NCI-H128 (cell line): ENCODE data around the gene DMAC2L.
"Not testable (repeated sequence)": the region's sequence is repeated elsewhere in the genome, so short reads cannot be mapped to it uniquely, and the experiment has no call there.

Experiments used
- DNase-seq: peaks from one replicate; lab custom pipeline; 2025; ENCODE audit not compliant: unreplicated experiment; lab: John Stamatoyannopoulos, UW

Gene DMAC2L

DNA sequence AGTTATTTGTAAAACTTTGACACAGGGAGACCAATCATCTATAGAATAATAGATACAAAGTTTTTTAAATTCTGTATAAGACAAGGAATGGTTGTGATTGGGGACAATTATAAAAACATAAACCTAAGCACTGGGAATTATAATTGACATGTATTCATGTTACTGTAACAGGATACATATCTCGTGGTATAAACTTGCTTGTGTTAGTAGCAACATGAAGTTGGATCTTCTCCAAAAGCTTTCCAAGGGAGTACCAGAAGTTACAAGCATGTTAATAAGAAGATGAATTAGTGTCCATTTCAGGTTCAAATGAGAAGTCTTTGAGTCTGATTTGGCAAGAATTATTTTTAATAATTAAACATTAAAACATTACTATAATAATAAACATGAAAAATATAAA lies 42.4 kb downstream of the DMAC2L start:
- no peak for DNase-seq

DNA sequence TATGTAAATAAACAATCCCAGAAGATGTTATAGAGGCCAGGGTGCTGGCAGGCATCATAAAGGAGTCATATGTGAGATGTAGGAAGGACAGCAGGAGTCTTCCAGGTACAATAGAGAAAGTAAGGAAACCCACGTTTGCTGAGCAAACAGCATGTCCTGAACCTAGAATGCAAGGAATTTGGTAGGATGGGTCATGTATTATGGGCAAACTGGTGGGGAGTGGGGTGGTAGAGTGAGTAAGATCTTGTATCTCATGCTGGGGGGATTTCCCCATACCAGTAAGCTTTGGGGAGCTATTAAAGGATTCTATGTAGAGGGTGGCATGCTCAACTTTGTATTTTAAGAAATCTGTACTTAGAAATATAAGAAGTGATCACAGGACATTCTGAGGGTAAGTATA lies 43.6 kb downstream of the DMAC2L start:
- DNase-seq = no peak

DNA sequence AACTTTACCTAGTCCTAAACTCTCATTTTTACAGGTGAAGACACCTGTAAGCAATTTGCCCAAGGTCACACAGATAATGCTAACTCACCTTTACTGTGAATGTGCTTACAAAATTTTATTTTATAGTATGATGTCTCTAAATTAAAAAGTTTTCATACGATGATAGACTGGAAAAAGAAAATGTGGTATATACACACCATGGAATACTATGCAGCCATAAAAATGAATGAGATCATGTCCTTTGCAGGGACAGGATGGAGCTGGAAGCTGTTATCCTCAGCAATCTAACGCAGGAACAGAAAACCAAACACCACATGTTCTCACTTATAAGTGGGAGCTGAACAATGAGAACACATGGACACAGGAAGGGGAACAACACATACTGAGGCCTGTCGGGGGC lies 44.2 kb downstream of the DMAC2L start:
- not testable (repeated sequence) for DNase-seq

DNA sequence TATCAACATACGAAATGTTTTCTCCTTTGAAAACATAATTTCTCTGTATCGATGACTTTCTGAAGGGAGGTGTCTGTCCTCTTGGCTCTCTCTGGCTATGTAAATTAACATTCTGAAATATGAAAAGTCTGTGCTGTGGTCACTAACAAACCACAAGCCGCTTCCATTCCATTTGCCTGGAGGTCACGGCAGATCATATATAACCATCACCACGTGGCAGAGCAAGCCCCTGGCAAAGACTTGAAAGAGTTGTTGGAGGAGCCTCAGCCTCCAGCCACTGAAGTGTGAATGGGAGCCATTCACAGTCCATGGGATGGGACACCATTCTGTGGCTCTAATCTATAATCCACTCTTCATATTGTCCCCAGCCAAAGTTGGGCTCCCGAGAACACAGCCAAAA lies 45.0 kb downstream of the DMAC2L start:
- no peak for DNase-seq

DNA sequence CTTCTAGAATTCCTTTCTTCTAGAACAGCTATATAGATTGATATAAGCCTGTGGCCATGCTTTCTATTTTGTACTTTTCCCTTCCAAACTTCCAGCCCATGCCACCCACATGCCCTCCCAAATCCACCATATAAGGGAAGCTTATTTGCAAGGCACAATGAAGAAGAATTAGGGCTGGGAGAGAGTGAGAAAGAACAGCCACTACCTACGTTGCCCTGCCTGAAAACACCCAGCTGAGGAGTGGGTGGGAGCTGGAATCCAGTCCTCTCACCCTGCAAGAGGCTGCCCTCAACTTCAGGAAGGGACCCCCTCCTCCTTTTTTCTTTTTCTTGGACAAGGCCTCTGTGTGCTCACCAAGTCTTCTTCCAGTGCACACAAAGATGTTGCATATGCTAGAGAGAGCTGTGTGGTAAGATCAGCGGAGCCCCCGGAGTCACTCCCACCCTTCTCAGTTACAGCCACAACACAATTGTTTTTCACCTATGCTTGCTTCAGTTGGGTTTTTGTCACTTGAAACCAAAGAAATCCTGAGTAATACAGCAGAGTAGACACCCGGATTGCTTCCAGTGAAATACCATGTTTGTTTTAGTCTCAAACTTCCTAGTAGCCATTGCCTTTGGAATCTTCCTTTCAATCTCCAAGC lies 45.8 kb downstream of the DMAC2L start:
- DNase-seq = no peak

DNA sequence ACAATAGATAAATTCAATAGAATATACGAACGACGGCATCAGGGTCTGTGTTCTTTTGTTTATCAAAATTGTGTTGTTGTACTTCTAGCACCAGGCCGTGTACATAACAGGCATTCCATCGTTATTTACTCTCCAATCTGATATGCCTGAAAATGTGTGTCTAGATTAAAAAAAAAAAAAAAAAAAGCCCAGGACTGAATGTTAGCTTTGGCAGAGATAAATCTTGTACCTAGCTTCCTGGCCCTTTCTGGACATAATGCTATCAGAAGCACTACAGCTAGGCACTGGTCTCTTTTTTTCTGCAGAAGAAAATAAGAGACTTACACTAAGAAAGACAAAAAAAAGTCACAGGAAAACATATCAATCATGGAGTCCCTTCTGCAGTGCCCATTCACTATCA lies 47.5 kb downstream of the DMAC2L start:
- DNase-seq = no peak

DNA sequence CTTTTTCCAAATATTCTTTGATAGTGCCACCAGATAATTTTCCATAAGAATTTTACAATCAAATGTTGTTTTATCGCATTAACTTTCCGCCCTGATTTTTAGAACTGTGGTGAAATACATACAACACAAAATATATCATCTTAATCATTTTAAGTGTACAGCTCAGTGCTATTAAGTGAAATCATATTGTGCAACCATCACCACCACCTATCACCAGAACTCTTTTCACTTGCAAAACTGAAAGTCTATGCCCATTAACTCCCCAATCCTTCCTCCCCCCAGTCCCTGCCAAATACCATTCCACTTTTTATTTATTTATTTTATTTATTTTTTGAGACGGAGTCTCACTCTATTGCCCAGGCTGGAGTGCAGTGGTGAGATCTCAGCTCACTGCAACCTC lies 48.0 kb downstream of the DMAC2L start:
- no peak for DNase-seq

DNA sequence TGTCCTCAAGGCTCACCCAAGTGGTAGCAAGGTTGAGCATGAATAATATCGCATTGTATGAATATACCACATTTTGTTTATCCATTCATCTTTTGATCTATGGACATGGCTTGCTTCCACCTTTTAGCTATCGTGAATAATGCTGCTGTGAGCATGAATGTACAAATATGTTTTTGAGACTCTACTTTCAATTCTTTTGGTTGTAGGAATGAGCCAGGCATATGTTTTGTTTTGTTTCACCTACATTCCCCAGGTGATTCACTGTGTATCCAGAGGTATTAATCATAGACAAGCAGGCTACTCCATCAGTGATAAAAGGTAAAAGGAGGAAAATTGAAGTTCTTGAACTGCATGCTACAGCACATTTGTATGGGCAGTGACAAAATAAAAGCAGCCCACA lies 48.7 kb downstream of the DMAC2L start:
- DNase-seq = no peak

DNA sequence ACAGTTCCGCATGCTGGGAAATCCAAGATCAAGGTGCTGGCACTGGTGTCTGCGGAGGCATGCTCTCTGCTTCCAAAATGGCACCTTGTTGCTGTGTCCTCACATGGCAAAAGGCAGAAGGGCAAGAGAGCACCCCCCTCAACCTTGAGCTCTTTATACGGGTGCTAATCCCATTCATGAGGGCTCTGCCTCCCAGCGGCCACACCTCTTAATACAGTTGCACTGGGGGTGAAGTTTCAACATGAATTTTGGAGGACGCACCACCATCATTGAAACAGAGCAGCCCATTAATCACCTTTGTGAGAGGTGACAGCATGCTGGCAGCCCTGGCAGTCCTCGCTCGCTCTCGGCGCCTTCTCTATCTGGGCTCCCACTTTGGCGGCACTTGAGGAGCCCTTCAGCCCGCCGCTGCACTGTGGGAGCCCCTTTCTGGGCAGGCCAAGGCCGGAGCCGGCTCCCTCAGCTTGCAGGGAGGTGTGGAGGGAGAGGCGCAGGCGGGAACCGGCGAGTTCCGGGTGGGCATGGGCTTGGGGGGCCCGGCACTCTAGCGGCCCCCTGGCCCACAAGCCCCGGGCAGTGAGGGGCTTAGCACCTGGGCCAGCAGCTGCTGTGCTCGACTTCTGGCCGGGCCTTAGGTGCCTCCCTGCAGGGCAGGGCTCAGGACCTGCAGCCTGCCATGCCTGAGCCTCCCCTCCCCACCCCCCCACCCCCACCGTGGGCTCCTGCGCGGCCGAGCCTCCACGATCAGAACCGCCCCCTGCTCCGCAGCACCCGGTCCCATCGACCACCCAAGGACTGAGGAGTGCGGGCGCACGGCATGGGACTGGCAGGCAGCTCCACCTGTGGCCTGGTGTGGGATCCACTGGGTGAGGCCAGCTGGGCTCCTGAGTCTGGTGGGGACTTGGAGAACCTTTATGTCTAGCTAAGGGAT lies 49.6 kb downstream of the DMAC2L start:
- DNase-seq = not testable (repeated sequence)

DNA sequence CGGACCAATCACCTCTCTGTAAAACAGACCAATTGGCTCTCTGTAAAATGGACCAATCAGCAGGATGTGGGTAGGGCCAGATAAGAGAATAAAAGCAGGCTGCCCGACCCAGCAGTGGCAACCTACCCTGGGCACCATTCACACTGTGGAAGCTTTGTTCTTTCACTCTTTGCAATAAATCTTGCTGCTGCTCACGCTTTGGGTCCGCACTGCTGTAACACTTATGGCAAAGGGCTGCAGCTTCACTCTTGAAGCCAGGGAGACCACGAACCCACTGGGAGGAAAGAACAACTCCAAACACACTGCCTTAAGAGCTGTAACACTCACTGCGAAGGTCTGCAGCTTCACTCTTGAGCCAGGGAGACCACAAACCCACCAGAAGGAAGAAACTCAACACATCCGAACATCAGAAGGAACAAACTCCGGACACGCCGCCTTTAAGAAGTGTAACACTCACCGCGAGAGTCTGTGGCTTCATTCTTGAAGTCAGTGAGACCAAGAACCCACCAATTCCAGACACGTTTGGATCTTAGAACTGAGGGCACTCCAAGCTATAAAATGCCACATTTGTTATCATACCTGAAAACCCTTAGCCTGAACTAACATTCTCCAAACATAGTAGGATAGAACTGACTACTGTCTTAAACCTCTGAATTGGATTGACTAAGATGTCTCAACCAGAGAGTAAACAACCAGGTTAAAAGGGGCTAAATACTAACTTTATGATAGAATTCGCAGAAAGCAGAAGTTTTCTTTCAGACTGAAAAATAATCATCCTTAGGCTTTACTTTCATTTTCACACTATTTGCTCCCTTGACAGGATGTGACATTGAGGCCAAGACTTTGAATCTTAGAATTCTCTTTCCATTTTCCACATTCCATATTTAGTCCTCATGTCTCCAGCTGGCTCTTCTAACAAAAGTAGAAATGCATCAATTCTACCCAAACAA lies 50.9 kb downstream of the DMAC2L start:
- DNase-seq = no peak

DNA sequence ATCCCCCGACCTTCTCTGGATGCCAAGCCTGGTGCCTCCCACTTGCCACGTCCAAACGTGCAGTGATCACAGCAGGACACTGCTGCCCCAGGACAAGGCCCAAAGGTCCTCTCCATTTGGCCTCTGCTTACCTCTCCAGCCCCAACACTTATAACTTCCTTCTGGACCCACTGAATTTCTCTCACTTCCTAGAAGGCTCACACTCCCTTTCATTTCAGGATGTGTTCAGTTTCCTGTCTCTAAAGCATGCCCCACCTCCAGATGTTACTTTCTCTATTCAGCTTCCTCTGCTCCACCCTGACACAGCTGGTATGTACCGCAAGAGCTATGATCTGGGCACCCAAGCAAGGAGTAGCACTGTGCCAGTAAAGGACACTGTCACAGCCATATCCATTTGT lies 51.6 kb downstream of the DMAC2L start:
- no peak for DNase-seq

DNA sequence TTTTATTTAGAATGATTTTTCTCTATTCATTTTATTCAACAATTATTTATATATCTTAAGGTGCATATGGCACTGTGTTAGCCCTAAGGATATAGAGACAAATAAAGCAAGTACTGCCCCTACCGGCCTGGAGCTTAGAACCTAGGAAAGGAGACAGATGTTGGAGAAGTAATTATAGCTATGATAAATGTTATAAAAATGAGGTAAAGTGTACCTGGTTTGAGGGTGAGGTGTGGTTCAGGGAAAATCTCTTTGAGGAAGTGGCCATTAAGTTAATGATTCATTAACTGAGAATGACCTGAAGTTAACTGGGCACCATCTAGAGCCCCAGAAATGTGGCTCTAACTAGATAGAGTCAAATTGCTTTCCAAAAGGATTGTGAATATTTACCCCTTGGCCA lies 52.7 kb downstream of the DMAC2L start:
- DNase-seq = no peak

DNA sequence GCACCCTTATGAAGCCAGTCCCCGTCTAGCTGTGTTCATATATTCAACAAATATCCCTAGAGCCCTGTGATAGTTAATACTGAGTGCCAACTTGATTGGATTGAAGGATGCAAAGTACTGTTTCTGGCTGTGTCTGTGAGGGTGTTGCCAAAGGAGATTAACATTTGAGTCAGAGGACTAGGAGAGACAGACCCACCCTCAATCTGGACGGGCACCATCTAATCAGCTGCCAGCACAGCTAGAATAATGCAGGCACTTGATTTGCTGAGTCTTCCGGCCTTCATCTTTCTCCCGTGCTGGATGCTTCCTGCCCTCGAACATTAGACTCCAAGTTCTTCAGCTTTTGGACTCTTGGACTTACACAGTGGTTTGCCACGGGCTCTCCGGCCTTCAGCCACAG lies 53.4 kb downstream of the DMAC2L start:
- not testable (repeated sequence) for DNase-seq

DNA sequence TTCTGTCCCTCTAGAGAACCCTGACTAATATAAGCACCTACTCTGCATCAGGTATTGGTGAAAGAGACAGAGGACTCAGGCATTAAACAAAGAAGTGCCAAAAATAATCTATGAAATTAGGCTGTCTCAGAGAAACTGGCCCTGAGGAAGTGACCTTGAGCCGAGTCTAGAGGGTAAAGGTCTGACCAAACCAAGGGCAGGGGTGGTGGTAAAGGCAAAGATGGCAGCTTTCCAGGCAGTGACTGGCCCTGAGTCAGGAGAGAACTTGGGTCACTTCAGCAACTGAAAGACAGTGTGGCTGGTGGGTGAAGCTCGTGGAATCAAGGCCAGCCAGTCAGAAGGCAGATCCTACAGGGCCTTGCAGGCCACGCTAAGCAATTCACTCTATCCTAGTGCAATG lies 54.0 kb downstream of the DMAC2L start:
- DNase-seq = no peak

DNA sequence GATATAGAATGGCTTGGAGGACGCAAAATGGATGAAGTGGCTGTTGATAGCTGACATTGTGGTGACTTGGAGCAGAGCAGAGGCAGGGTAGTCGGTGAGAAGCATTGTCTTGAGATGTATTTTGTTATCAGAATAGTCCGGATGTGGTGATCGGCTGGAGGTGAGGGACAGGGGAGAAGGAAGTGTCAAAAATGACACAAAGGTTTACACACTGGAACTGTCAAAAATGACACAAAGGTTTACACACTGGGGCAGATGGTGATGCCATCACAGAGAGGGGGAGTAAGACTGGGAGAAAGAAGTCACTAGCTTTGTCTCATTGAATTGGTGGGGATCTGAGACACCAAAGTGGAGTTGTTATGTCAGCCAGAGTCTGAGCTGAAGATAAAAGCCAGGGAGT lies 54.5 kb downstream of the DMAC2L start:
- no peak for DNase-seq

DNA sequence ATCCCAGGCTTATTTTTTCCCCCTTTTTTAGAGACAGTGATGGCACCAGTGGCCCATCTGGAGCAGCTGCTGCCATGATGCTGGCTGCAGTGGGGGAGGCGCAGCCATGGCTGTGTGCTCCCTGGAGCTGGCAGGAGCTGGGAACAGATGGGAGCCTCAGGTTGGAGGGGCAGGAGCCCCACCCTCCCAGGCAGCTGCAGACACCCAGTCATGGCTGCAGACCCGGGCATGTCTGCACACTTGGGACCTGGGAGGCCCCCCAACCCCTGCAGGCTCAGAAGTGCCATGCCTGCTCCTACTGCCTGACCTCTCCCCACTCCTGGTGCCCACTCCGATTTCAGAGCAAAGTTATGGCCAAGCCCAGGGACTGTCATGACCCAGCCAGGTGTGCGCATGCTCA lies 59.4 kb downstream of the DMAC2L start:
- DNase-seq = no peak

DNA sequence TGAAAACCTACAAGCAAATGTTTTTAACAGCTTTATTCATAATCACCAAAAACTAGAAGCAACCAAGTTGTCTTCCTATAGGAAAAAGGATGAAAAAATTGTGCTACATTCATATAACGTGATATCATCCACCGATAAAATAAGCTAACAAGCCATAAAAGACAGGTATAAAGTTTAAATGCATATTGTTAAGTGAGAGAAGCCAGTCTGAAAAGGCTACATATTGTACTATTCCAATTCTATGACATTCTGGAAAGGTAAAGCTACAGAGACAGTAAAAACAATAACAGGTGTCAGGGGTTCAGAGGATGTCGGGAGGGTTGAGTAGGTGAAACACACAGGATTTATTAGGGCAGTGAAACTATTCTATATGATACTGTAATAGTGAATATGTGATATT lies 61.8 kb downstream of the DMAC2L start:
- no peak for DNase-seq

DNA sequence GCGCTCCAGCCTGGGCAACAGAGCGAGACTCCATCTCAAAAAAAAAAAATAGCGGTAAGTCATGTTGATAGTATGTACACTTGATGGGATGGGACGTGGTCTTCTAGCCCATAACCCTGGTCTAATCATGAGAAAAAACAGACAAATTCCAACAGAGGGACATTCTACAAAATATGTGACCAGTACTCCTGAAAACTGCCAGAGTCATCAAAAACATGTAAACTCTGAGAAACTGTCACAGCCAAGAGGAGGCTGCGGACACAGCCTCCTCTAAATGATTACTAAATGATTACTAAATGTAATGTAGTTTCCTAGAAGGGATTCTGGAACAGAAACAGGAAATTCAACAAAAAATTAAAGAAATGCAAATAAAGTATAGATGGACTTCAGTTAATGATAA lies 63.6 kb downstream of the DMAC2L start:
- no peak for DNase-seq
